Immature natural killer cell (primary cell): ENCODE results near the gene VTI1B. TPM values are rescaled to one million over a fixed set of nuclear protein-coding genes. Genes with fewer than 3 reads are reported as not detected.

Experiments
- DNase-seq, 3 donors: peaks; one replicate each; pipeline ENCODE4 v3.0.0; 2022; ENCODE audit warnings: mixed read lengths in 1 of 3
- H3K27ac Mint-ChIP-seq, 6 donors: one replicate each; pipeline ENCODE4 v1.8.0; 2020; ENCODE audit warnings: mixed read lengths in 6 of 6, mild to moderate bottlenecking in 5 of 6, inconsistent platforms in 4 of 6, moderate library complexity in 3 of 6
- H3K27me3 Mint-ChIP-seq, 3 donors: one replicate each; pipeline ENCODE4 v1.8.0; 2020 to 2021; ENCODE audit warnings: low read depth in 3 of 3, mild to moderate bottlenecking in 3 of 3, mixed read lengths in 3 of 3, moderate library complexity in 3 of 3, inconsistent platforms in 1 of 3
- H3K36me3 Mint-ChIP-seq, 3 donors: one replicate each; pipeline ENCODE4 v1.8.0; 2020; ENCODE audit warnings: mixed read lengths in 3 of 3, inconsistent platforms in 2 of 3, mild to moderate bottlenecking in 2 of 3
- H3K4me1 Mint-ChIP-seq, 2 donors: one replicate each; pipeline ENCODE4 v1.8.0; 2020; ENCODE audit warnings: inconsistent platforms in 2 of 2, mild to moderate bottlenecking in 2 of 2, mixed read lengths in 2 of 2, moderate library complexity in 1 of 2
- H3K4me3 Mint-ChIP-seq, 5 donors: one replicate each; pipeline ENCODE4 v1.8.0; 2020; ENCODE audit warnings: mild to moderate bottlenecking in 5 of 5, mixed read lengths in 5 of 5, inconsistent platforms in 3 of 5, moderate library complexity in 3 of 5
- H3K9me3 Mint-ChIP-seq, 6 donors: one replicate each; pipeline ENCODE4 v1.8.0; 2020; ENCODE audit warnings: mild to moderate bottlenecking in 6 of 6, mixed read lengths in 6 of 6, inconsistent platforms in 4 of 6, moderate library complexity in 3 of 6
- polyA plus RNA-seq, 3 donors: library from polyadenylated mRNA; unstranded; fragments of 300-500 nt; fragmentation: Illumina TruSeq; gene quantifications; one replicate each; pipeline ENCODE4 v1.2.3, GENCODE V29; 2021

Gene VTI1B
- polyA plus RNA-seq, 3 donors from 2014 or later = 75.0 to 118 (median 104) TPM

- DNase-seq = no peak
- no peak overlapping the region for H3K4me3 Mint-ChIP-seq
- peaks cover 18% of the 10 kb centered on the region in 2 donors for H3K4me1 Mint-ChIP-seq
- no peaks in the 10 kb centered on the region for H3K9me3 Mint-ChIP-seq
- H3K36me3 Mint-ChIP-seq = no peaks in the 10 kb centered on the region
- no peak overlapping the region for H3K27ac Mint-ChIP-seq
- peaks cover 0 to 3% (median 0%) of the 10 kb centered on the region in 3 donors for H3K27me3 Mint-ChIP-seq
Observed at GRCh38 chr14:67698179-67698578, 23.7 kb upstream of the VTI1B start.

DNA sequence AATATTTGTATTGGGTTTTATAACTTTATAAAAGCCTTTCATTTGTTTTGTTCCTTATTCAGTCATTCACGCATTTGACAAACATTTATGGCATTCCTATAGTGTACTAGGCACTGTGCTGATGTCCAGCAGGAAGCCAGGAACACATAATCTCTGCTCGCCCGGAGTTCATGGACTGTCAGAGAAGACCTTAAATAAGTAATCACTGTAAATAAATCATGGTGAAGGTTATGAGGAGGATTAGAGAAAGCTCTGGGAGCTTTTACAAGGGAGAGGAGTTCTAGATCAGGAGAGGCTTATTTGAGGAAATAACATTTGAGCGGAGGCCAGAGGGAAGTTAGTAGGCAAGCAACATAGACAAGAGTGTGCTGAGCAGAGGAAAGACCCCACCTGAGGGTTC, 22.6 kb upstream of the VTI1B start:
- H3K9me3 Mint-ChIP-seq = no peaks in the 10 kb centered on the region
- H3K36me3 Mint-ChIP-seq = peaks cover 0 to 5% (median 0%) of the 10 kb centered on the region in 3 donors
- no peak overlapping the region for H3K4me3 Mint-ChIP-seq
- no peak overlapping the region for H3K27ac Mint-ChIP-seq
- DNase-seq = no peak
- H3K4me1 Mint-ChIP-seq = peaks cover 18% of the 10 kb centered on the region in 2 donors
- peaks cover 0 to 3% (median 0%) of the 10 kb centered on the region in 3 donors for H3K27me3 Mint-ChIP-seq

- H3K4me1 Mint-ChIP-seq = peaks cover 18% of the 10 kb centered on the region in 2 donors
- no peaks in the 10 kb centered on the region for H3K9me3 Mint-ChIP-seq
- H3K4me3 Mint-ChIP-seq = peak within 1 kb of the TSS; percentile 88 to 97 (median 89)
Observed at GRCh38 chr14:67695394-67695949, 21.0 kb upstream of the VTI1B start, which contains the start of gene RDH11. Gene RDH11 (minus strand): TSS chr14:67695764. CDS start chr14:67695703, 61 bp downstream.

DNA sequence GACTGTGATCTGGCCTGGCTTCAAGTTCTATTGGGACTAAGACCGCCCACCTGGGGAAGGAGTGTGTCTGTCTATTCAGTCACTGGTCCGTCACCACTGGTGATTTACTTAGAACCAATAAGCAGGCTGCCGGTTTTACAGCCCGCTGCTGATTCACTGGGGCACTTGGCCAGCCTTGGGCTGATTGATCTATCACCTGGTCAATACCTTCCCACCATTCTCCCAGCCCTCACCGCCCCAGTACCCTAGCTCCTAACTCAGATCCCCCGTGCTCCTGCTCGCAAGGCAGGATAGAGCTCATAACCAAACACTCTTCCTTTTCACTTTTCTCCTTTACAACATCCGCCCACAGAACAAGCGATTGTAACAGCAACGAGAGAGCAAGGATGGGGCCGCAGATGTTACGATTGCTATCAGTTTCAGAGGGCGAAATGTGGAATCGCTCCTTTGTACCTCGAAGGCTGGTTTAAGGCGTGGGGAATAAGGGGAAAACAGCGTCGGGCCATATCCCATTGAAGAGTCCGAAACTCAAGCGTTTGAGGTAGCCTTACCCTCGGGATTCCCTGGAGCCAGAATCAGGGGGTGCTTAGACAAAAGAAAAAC, 20.5 kb upstream of the VTI1B start:
- Mint-ChIP-seq H3K36me3 (peaks cover 4 to 23% (median 5%) of the 10 kb centered on the region in 3 donors), H3K27me3 (peaks cover 0 to 3% (median 0%) of the 10 kb centered on the region in 3 donors), H3K4me1 (peaks cover 18% of the 10 kb centered on the region in 2 donors), H3K4me3 (peak overlapping the region; percentile 88 to 97 (median 89)), H3K9me3 (no peaks in the 10 kb centered on the region), H3K27ac (peak overlapping the region; percentile 87 to 96 (median 92))
- peak; percentile 47 to 58 (median 51) for DNase-seq

More at GRCh38 chr14:67695394-67695949, 21.0 kb upstream of the VTI1B start, which contains the start of gene RDH11:
- Mint-ChIP-seq H3K27ac (peak within 1 kb of the TSS; percentile 87 to 96 (median 92)), H3K27me3 (peaks cover 0 to 3% (median 0%) of the 10 kb centered on the region in 3 donors), H3K36me3 (peaks cover 0 to 17% (median 4%) of the 10 kb centered on the region in 3 donors)
- peak; percentile 75 to 78 (median 76) for DNase-seq

GRCh38 chr14:67690011-67690410, 15.6 kb upstream of the VTI1B start:
- peaks cover 11 to 54% (median 25%) of the 10 kb centered on the region in 3 donors for H3K36me3 Mint-ChIP-seq
- no peak for DNase-seq
- no peak overlapping the region for H3K4me3 Mint-ChIP-seq
- H3K9me3 Mint-ChIP-seq = no peaks in the 10 kb centered on the region
- no peak overlapping the region for H3K27ac Mint-ChIP-seq
- H3K4me1 Mint-ChIP-seq = peaks cover 9 to 11% of the 10 kb centered on the region in 2 donors
- H3K27me3 Mint-ChIP-seq = no peaks in the 10 kb centered on the region

GRCh38 chr14:67683842-67684241, 9.4 kb upstream of the VTI1B start:
- no peak for DNase-seq
- no peaks in the 10 kb centered on the region for H3K4me1 Mint-ChIP-seq
- peak overlapping the region in 1 of 6 donors; percentile 10 for H3K27ac Mint-ChIP-seq
- no peaks in the 10 kb centered on the region for H3K27me3 Mint-ChIP-seq
- H3K9me3 Mint-ChIP-seq = no peaks in the 10 kb centered on the region
- H3K36me3 Mint-ChIP-seq = peaks cover 10 to 26% (median 18%) of the 10 kb centered on the region in 3 donors
- no peak overlapping the region for H3K4me3 Mint-ChIP-seq

GRCh38 chr14:67680941-67681340, 6.5 kb upstream of the VTI1B start:
- Mint-ChIP-seq H3K27ac (peak overlapping the region in 1 of 6 donors; percentile 20), H3K9me3 (no peaks in the 10 kb centered on the region), H3K27me3 (no peaks in the 10 kb centered on the region), H3K36me3 (peaks cover 5 to 12% (median 8%) of the 10 kb centered on the region in 3 donors), H3K4me1 (no peaks in the 10 kb centered on the region), H3K4me3 (no peak overlapping the region)
- no peak for DNase-seq

DNA sequence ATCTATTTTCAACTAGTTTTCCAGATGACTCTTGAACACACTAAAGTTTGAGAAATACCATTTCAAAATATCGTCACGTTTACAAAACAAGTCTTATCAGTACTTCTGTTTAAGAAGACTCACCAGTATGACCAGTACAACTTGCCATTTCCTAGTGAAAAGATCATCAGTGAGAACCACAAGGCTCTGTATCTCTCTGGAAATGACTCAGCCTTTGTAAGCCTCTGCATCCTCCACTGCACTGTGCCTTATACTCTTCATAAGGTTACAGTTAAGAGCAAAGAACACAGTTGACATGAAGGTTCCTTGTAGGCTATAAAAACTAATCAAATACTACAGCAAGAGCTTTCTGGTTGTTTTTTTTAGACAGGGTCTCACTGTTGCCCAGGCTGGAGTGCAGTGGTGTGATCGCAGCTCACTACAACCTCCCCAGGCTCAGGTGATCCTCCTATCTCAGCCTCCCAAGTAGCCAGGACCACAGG, 5.7 kb upstream of the VTI1B start:
- no peak overlapping the region for H3K4me3 Mint-ChIP-seq
- peaks cover 3 to 9% (median 4%) of the 10 kb centered on the region in 3 donors for H3K36me3 Mint-ChIP-seq
- H3K4me1 Mint-ChIP-seq = peaks cover 0 to 2% of the 10 kb centered on the region in 2 donors
- DNase-seq = no peak
- H3K27me3 Mint-ChIP-seq = no peaks in the 10 kb centered on the region
- H3K27ac Mint-ChIP-seq = no peak overlapping the region
- H3K9me3 Mint-ChIP-seq = no peaks in the 10 kb centered on the region

- Mint-ChIP-seq H3K27me3 (no peaks in the 10 kb centered on the region), H3K27ac (no peak overlapping the region), H3K4me3 (no peak overlapping the region), H3K9me3 (no peaks in the 10 kb centered on the region), H3K36me3 (peaks cover 0 to 9% (median 3%) of the 10 kb centered on the region in 3 donors), H3K4me1 (peaks cover 1 to 2% of the 10 kb centered on the region in 2 donors)
- no peak for DNase-seq
Observed at GRCh38 chr14:67679006-67679405, 4.6 kb upstream of the VTI1B start.

- H3K9me3 Mint-ChIP-seq = peaks cover 0 to 2% (median 0%) of the 10 kb centered on the region in 6 donors
- peak overlapping the region; percentile 89 to 96 (median 92) for H3K4me3 Mint-ChIP-seq
- H3K27ac Mint-ChIP-seq = peak overlapping the region; percentile 75 to 94 (median 90)
- peaks cover 0 to 5% (median 0%) of the 10 kb centered on the region in 3 donors for H3K36me3 Mint-ChIP-seq
- DNase-seq = no peak
- H3K27me3 Mint-ChIP-seq = peaks cover 0 to 2% (median 0%) of the 10 kb centered on the region in 3 donors
- H3K4me1 Mint-ChIP-seq = peaks cover 33 to 35% of the 10 kb centered on the region in 2 donors
Observed at GRCh38 chr14:67675219-67675582, 769 bp upstream of the VTI1B start.

GRCh38 chr14:67674139-67674479, 323 bp downstream of the VTI1B start:
- Mint-ChIP-seq H3K27me3 (peaks cover 0 to 2% (median 0%) of the 10 kb centered on the region in 3 donors), H3K27ac (peak overlapping the region; percentile 80 to 94 (median 92)), H3K36me3 (peaks cover 0 to 5% (median 0%) of the 10 kb centered on the region in 3 donors), H3K4me3 (peak overlapping the region; percentile 89 to 96 (median 93)), H3K4me1 (peaks cover 43 to 46% of the 10 kb centered on the region in 2 donors), H3K9me3 (peaks cover 0 to 2% (median 0%) of the 10 kb centered on the region in 6 donors)
- DNase-seq = peak in 2 of 3 donors; percentile 50 to 54

DNA sequence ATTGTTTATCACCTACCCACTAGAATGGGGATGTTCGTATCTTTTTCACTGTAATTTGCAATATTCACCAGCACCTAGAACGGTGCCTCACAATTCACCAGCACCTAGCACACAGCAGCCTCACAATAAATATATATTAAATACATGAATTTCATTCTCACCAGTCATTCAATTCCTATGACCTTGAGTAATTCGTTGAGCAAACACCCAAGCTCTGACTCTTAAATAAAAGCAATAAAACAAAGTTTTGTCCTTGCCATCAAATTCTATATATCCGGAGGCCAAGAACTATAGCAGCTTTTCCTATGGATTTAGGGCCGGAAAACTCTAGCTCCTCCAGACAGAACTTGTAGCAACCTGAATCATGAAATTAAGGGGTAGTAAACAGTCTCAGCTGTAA, 981 bp downstream of the VTI1B start:
- Mint-ChIP-seq H3K27ac (peak overlapping the region; percentile 56 to 94 (median 88)), H3K4me1 (peaks cover 50 to 52% of the 10 kb centered on the region in 2 donors), H3K9me3 (peaks cover 0 to 2% (median 0%) of the 10 kb centered on the region in 6 donors), H3K27me3 (peaks cover 0 to 2% (median 0%) of the 10 kb centered on the region in 3 donors), H3K36me3 (peaks cover 0 to 4% (median 0%) of the 10 kb centered on the region in 3 donors), H3K4me3 (peak overlapping the region; percentile 89 to 96 (median 93))
- no peak for DNase-seq

GRCh38 chr14:67668559-67668958, 5.9 kb downstream of the VTI1B start:
- Mint-ChIP-seq H3K4me3 (peak overlapping the region; percentile 53 to 84 (median 62)), H3K36me3 (no peaks in the 10 kb centered on the region), H3K27me3 (peaks cover 0 to 2% (median 0%) of the 10 kb centered on the region in 3 donors), H3K27ac (peak overlapping the region; percentile 82 to 94 (median 88)), H3K9me3 (peaks cover 0 to 2% (median 0%) of the 10 kb centered on the region in 6 donors), H3K4me1 (peaks cover 80 to 85% of the 10 kb centered on the region in 2 donors)
- DNase-seq = peak; percentile 52 to 57 (median 52)
